HFF-Myc (cell line): ENCODE measurements around the gene AMIGO2.

Experiments
- DNase-seq: peaks from one replicate; pipeline ENCODE4 v3.0.0-alpha.2; 2011; ENCODE audit warnings: low read depth; ENCODE audit errors: extremely low read depth
- H3K4me3 ChIP-seq: replicated peaks from 2 replicates; pipeline ENCODE4 v1.5.1; 2011; ENCODE audit warnings: low read depth, mild to moderate bottlenecking, control low read depth, low read length
- CTCF ChIP-seq: IDR thresholded peaks from 2 replicates; pipeline ENCODE4 v1.5.1; 2012; ENCODE audit warnings: mild to moderate bottlenecking, low read depth, low read length, control low read depth; ENCODE audit errors: missing control alignments

AMIGO2 gene

GRCh38 chr12:47107446-47107845, 27.7 kb upstream of the AMIGO2 start:
- TF ChIP-seq CTCF = no peak
- DNase-seq = no peak
- H3K4me3 ChIP-seq = no peak overlapping the region

GRCh38 chr12:47105914-47106674, 26.3 kb upstream of the AMIGO2 start:
- no peak for TF ChIP-seq CTCF
- no peak for DNase-seq

GRCh38 chr12:47102845-47103651, 23.3 kb upstream of the AMIGO2 start:
- no peak for TF ChIP-seq CTCF
- peak; percentile 82 for DNase-seq
- no peak overlapping the region for H3K4me3 ChIP-seq

More at GRCh38 chr12:47105914-47106674, 26.3 kb upstream of the AMIGO2 start:
- no peak overlapping the region for H3K4me3 ChIP-seq

GRCh38 chr12:47102406-47102805, 22.6 kb upstream of the AMIGO2 start:
- H3K4me3 ChIP-seq = no peak overlapping the region
- no peak for TF ChIP-seq CTCF
- no peak for DNase-seq

- no peak for DNase-seq
- no peak overlapping the region for H3K4me3 ChIP-seq
- TF ChIP-seq CTCF = no peak
Measured at GRCh38 chr12:47100160-47100559, 20.4 kb upstream of the AMIGO2 start.

GRCh38 chr12:47099610-47100009, 19.9 kb upstream of the AMIGO2 start:
- TF ChIP-seq CTCF = no peak
- no peak for DNase-seq
- H3K4me3 ChIP-seq = no peak overlapping the region
